Uterus (tissue), 2 donors: Measurements from ENCODE around the gene CHRND.

Experiments
- CTCF ChIP-seq, 4 experiments: fragments of 200-600 bp in 2 of 4; fragments of 450-650 bp in 2 of 4; sonication (generic) in 2 of 4; IDR thresholded peaks; one replicate each; pipeline ENCODE4 v1.5.1; 2016 to 2019; ENCODE audit warnings: antibody characterized with exemption in 4 of 4, mild to moderate bottlenecking in 2 of 4, moderate library complexity in 1 of 4
- POLR2A ChIP-seq, 2 donors: fragments of 450-650 bp; IDR thresholded peaks; one replicate each; pipeline ENCODE4 v1.6.1; 2016; ENCODE audit warnings: antibody characterized with exemption in 2 of 2, mild to moderate bottlenecking in 1 of 2, moderate library complexity in 1 of 2

GRCh38 chr2:232577841-232578240 lies 51.9 kb downstream of the CHRND start:
- TF ChIP-seq CTCF (IDR thresholded peaks at IDR 0.05) (no peak), POLR2A (IDR thresholded peaks at IDR 0.05) (no peak)
